Measurements from ENCODE around the gene ELAPOR2. TPM values are rescaled to one million over a fixed set of nuclear protein-coding genes. Genes with fewer than 3 reads are reported as not detected.

ELAPOR2 gene
- total and polyA plus RNA-seq, 9 of the 15 experiments (the other 6 are each of a cell fraction or from before 2014, with no cell fraction given), result 9.2 to 72.0 (median 35.0) TPM

GRCh38 chr7:87038993-87039690 lies 20.3 kb downstream of the ELAPOR2 start (continued):
- TF ChIP-seq ZBTB40 (IDR thresholded peaks at IDR 0.05) (peak; percentile 58), ZBTB40 (CRISPR knock-in tag; IDR thresholded peaks at IDR 0.05) (no peak), NCOA1 (IDR thresholded peaks at IDR 0.05; ENCODE audit: low read depth) (0 out of 2 replicates have a peak, but pooled peaks have one; percentile 12), TRIM28 (IDR thresholded peaks at IDR 0.05) (peak; percentile 15; the same call in 1 of the 2 replicates), HNRNPL (IDR thresholded peaks at IDR 0.05; ENCODE audit: low read depth, low read length) (no peak), HDAC3 (IDR thresholded peaks at IDR 0.05; ENCODE audit: borderline replicate concordance, partially characterized antibody) (peak; percentile 7), ZNF354B (CRISPR knock-in tag; IDR thresholded peaks at IDR 0.05) (no peak), NCOR1 (IDR thresholded peaks at IDR 0.05) (no peak), VEZF1 (CRISPR knock-in tag; IDR thresholded peaks at IDR 0.05) (no peak), LEF1 (IDR thresholded peaks at IDR 0.05) (no peak; the same call in 1 of the 2 replicates), HMBOX1 (IDR thresholded peaks at IDR 0.05) (peak; percentile 51; the same call in 1 of the 2 replicates), HINFP (tag; conservative IDR thresholded peaks at IDR 0.05; ENCODE audit: low read depth) (no peak), E2F3 (CRISPR knock-in tag; IDR thresholded peaks at IDR 0.05) (no peak)

All from K562 (cell line).